ENCODE data around the gene SYDE1. TPM values are rescaled to one million over a fixed set of nuclear protein-coding genes. Genes with fewer than 3 reads are reported as not detected.

The SYDE1 gene
- total RNA-seq, 1 experiment from 2014 or later, result 15.0 TPM

DNA sequence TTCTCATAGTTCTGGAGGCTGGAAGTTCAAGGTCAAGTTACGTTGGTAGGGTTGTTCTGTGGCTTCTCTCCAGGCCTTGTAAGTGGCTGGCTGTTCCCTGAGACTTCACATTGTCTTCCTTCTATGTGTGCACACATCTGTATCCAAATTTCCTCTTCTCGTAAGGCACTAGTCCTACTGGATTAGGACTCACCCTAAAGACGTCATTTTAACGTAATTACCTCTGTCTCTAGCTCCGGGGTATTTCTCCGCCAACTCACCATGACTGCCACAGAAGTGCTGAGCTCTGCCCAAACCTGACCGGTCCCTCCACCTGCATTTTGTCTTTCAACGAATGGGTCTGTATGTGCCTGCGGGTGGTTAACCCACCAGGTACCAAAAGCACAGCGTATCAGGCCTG, 8.7 kb upstream of the SYDE1 start (continued):
- TF ChIP-seq E2F4 (CRISPR knock-in tag; IDR thresholded peaks at IDR 0.05; ENCODE audit: borderline replicate concordance, low read depth), result no peak
- no peak for TF ChIP-seq MAX (CRISPR knock-in tag; IDR thresholded peaks at IDR 0.05)

DNA sequence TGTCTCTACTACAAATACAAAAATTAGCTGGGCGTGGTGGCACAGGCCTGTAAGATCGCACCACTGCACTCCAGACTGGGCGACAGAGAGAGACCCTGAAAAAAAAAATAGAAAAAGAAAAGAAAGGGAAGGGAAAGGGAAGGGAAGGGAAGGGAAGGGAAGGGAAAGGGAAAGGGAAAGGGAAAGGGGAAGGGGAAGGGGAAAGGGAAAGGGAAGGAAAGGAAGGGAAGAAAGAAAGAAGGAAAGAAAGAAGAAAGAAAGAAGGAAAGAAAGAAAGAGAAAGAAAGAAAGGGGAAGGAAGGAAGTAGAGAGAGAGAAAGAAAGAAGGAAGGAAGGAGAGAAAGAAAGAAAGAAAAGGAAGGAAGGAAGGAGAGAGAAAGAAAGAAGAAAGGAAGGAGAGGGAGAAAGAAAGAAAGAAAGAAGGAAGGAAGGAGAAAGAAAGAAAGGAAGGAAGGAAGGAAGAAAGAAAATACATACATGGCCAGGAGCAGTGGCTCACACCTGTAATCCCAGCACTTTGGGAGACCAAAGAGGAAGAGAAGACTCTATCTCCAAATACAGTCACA, 8.1 kb upstream of the SYDE1 start:
- H3K27me3 Mint-ChIP-seq (ENCODE audit: low read depth), result no peaks in the 10 kb centered on the region
- no peaks in the 10 kb centered on the region for H3K36me3 Mint-ChIP-seq
- H3K9me3 Mint-ChIP-seq, result peaks cover 6% of the 10 kb centered on the region; the same call in 1 of the 2 replicates
- CTCF ChIA-PET, result interaction anchor here (0.7 to 3.9 kb wide), 7 partner anchors 15 to 153 kb away, joined by 3 to 103 read pairs (median 3); partner anchors contain the start of gene EPHX3
- POLR2A ChIA-PET, result interaction anchor here (0.6 kb wide), 1 partner anchor 35 kb away, joined by 4 read pairs; no protein-coding TSS in a partner anchor
- DNase-seq (ENCODE audit: low spot score) (no peak), ATAC-seq (no peak)
- H3K4me1 Mint-ChIP-seq, result no peaks in the 10 kb centered on the region
- H3K4me3 Mint-ChIP-seq, result no peak overlapping the region
- no peak for TF ChIP-seq ERG (CRISPR knock-in tag; IDR thresholded peaks at IDR 0.05)
- TF ChIP-seq ZNF512 (CRISPR knock-in tag; IDR thresholded peaks at IDR 0.05; ENCODE audit: borderline replicate concordance), result peak; percentile 86; the same call in 1 of the 2 replicates
- H3K27ac Mint-ChIP-seq, result no peak overlapping the region

DNA sequence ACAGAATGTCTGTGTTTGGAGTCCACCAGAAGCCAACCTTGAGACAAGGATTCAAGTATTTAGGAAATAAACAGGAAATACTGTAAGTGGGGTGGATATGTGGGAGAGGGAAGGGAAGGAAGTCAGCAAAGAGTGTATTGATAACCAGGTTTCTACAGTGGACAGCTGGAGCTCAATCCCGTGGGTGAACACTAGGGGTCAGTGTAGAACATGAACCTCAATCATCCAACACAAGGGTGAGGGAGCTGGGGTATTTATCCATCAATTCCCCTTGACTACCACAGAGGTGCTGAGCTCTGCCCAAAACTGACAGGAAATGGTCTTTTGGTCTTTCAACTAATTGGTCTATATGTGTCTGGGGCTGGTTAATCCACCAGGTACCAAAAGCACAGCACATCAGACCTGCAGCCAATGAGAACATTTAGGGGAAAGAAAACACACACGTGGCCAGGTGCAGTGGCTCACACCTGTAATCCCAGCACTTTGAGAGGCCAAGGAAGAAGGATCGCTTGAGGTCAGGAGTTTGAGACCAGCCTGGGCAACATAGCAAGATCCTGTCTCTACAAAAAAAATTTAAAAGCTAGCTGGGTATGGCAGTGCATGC, 5.6 kb upstream of the SYDE1 start:
- Mint-ChIP-seq H3K4me1 (peaks cover 2% of the 10 kb centered on the region), H3K27me3 (ENCODE audit: low read depth) (peaks cover 8% of the 10 kb centered on the region; the same call in 1 of the 2 replicates), H3K36me3 (no peaks in the 10 kb centered on the region), H3K9me3 (peaks cover 6% of the 10 kb centered on the region; the same call in 1 of the 2 replicates), H3K4me3 (no peak overlapping the region), H3K27ac (no peak overlapping the region)
- ChIA-PET POLR2A (interaction anchor here (0.5 to 1.1 kb wide), 2 partner anchors 109 to 126 kb away, joined by 3 read pairs; no protein-coding TSS in a partner anchor), CTCF (interaction anchor here (0.5 to 3.9 kb wide), 63 partner anchors 9 to 940 kb away, joined by 3 to 103 read pairs (median 5); partner anchors contain the start of genes AKAP8, AKAP8L, EPHX3 and OR1I1)
- DNase-seq (ENCODE audit: low spot score) (peak; percentile 84), ATAC-seq (peak; percentile 93)
- TF ChIP-seq, protein P1, sequence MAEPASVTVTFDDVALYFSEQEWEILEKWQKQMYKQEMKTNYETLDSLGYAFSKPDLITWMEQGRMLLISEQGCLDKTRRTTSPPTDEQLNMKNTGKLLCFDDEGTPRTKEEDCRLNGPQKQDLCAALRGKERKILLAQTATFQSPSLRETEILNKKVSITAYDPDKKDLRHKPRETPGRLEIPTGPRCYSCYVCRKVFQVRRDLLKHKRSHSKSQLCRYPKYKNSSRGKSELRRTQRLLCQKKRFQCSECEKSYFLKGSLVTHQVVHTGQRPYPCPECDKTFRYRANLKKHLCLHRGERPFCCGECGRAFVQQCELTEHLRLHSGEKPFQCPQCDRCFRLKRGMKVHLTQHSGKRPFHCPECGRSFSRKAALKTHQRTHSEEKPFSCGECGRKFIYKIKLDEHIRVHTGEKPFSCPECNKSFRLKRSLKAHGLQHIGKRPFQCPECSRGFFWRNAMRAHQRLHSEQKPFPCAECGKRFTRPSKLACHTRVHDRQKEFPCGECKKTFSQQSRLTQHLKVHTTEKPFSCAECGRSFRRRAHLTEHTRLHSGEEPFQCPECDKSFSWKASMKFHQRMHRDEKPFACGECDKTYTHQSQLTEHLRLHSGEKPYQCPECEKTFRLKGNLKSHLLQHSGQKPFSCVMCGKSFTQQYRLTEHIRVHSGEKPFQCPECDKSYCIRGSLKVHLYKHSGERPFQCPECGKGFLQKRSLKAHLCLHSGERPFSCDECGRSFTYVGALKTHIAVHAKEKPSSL (CRISPR knock-in tag; conservative IDR thresholded peaks at IDR 0.05), result no peak
- peak; percentile 34; the same call in 1 of the 2 replicates for TF ChIP-seq ZNF121 (CRISPR knock-in tag; IDR thresholded peaks at IDR 0.05)
- TF ChIP-seq, protein P2, sequence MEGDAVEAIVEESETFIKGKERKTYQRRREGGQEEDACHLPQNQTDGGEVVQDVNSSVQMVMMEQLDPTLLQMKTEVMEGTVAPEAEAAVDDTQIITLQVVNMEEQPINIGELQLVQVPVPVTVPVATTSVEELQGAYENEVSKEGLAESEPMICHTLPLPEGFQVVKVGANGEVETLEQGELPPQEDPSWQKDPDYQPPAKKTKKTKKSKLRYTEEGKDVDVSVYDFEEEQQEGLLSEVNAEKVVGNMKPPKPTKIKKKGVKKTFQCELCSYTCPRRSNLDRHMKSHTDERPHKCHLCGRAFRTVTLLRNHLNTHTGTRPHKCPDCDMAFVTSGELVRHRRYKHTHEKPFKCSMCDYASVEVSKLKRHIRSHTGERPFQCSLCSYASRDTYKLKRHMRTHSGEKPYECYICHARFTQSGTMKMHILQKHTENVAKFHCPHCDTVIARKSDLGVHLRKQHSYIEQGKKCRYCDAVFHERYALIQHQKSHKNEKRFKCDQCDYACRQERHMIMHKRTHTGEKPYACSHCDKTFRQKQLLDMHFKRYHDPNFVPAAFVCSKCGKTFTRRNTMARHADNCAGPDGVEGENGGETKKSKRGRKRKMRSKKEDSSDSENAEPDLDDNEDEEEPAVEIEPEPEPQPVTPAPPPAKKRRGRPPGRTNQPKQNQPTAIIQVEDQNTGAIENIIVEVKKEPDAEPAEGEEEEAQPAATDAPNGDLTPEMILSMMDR (IDR thresholded peaks at IDR 0.05), result peak; percentile 67
- TF ChIP-seq GTF2I (CRISPR knock-in tag; conservative IDR thresholded peaks at IDR 0.05), result 0 out of 2 replicates have a peak, but pooled peaks have one; percentile 15

- DNase-seq (ENCODE audit: low spot score), result no peak
- Mint-ChIP-seq H3K27ac (no peak overlapping the region), H3K4me3 (no peak overlapping the region), H3K4me1 (peaks cover 13% of the 10 kb centered on the region), H3K27me3 (ENCODE audit: low read depth) (peaks cover 8% of the 10 kb centered on the region; the same call in 1 of the 2 replicates), H3K36me3 (no peaks in the 10 kb centered on the region), H3K9me3 (peaks cover 6% of the 10 kb centered on the region; the same call in 1 of the 2 replicates)
- ChIA-PET CTCF (interaction anchor here (4.1 kb wide), 1 partner anchor 12 kb away, joined by 33 read pairs; no protein-coding TSS in a partner anchor), POLR2A (no interaction called here)
- ATAC-seq, result no peak
- TF ChIP-seq, protein P3, sequence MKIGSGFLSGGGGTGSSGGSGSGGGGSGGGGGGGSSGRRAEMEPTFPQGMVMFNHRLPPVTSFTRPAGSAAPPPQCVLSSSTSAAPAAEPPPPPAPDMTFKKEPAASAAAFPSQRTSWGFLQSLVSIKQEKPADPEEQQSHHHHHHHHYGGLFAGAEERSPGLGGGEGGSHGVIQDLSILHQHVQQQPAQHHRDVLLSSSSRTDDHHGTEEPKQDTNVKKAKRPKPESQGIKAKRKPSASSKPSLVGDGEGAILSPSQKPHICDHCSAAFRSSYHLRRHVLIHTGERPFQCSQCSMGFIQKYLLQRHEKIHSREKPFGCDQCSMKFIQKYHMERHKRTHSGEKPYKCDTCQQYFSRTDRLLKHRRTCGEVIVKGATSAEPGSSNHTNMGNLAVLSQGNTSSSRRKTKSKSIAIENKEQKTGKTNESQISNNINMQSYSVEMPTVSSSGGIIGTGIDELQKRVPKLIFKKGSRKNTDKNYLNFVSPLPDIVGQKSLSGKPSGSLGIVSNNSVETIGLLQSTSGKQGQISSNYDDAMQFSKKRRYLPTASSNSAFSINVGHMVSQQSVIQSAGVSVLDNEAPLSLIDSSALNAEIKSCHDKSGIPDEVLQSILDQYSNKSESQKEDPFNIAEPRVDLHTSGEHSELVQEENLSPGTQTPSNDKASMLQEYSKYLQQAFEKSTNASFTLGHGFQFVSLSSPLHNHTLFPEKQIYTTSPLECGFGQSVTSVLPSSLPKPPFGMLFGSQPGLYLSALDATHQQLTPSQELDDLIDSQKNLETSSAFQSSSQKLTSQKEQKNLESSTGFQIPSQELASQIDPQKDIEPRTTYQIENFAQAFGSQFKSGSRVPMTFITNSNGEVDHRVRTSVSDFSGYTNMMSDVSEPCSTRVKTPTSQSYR (CRISPR knock-in tag; IDR thresholded peaks at IDR 0.05), result no peak
- TF ChIP-seq MAX (CRISPR knock-in tag; IDR thresholded peaks at IDR 0.05), result no peak
- no peak for TF ChIP-seq TEAD1 (CRISPR knock-in tag; IDR thresholded peaks at IDR 0.05)
- no peak for TF ChIP-seq TP53 (CRISPR knock-in tag; IDR thresholded peaks at IDR 0.05)
- TF ChIP-seq, protein P4, sequence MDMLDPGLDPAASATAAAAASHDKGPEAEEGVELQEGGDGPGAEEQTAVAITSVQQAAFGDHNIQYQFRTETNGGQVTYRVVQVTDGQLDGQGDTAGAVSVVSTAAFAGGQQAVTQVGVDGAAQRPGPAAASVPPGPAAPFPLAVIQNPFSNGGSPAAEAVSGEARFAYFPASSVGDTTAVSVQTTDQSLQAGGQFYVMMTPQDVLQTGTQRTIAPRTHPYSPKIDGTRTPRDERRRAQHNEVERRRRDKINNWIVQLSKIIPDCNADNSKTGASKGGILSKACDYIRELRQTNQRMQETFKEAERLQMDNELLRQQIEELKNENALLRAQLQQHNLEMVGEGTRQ (CRISPR knock-in tag; IDR thresholded peaks at IDR 0.05), result no peak
- TF ChIP-seq ZNF396 (CRISPR knock-in tag; IDR thresholded peaks at IDR 0.05; ENCODE audit: borderline replicate concordance), result no peak
Observed at GRCh38 chr19:15104003-15104402, 3.2 kb upstream of the SYDE1 start.
